MM.1S (cell line): ENCODE measurements around the gene DCAF15.

ENCODE experiments used
- DNase-seq: peaks from one replicate; pipeline ENCODE4 v3.0.0-alpha.2; 2015
- H2AFZ ChIP-seq: fragments of 300-600 bp; sonication (generic); 2 replicates; pipeline ENCODE4 v1.6.0; 2016; ENCODE audit warnings: antibody characterized with exemption, low read length
- H3F3A ChIP-seq: fragments of 300-600 bp; sonication (generic); 2 replicates; pipeline ENCODE4 v1.6.1; 2016; ENCODE audit warnings: mild to moderate bottlenecking, antibody characterized with exemption, low read length, moderate library complexity, mixed read lengths; ENCODE audit not compliant: insufficient read depth
- H3K27ac ChIP-seq: fragments of 300-600 bp; sonication (generic); 2 replicates; pipeline ENCODE4 v1.5.1; 2016; ENCODE audit warnings: mild to moderate bottlenecking, low read length
- H3K27me3 ChIP-seq: fragments of 300-600 bp; sonication (generic); replicated peaks from 2 replicates; pipeline ENCODE4 v1.6.0; 2016; ENCODE audit warnings: low read length; ENCODE audit not compliant: insufficient read depth
- H3K36me3 ChIP-seq: fragments of 300-600 bp; sonication (generic); replicated peaks from 2 replicates; pipeline ENCODE4 v1.6.1; 2016; ENCODE audit warnings: mild to moderate bottlenecking, low read length, mixed read lengths; ENCODE audit not compliant: insufficient read depth
- H3K4me1 ChIP-seq: fragments of 300-600 bp; sonication (generic); 2 replicates; pipeline ENCODE4 v1.6.1; 2016; ENCODE audit warnings: low read length, mixed read lengths
- H3K4me2 ChIP-seq: fragments of 300-600 bp; sonication (generic); 2 replicates; pipeline ENCODE4 v1.6.0; 2016; ENCODE audit warnings: low read depth, low read length
- H3K4me3 ChIP-seq: fragments of 300-600 bp; sonication (generic); 2 replicates; pipeline ENCODE4 v1.5.1; 2016; ENCODE audit warnings: low read length, mixed read lengths
- H3K79me2 ChIP-seq: fragments of 300-600 bp; sonication (generic); 2 replicates; pipeline ENCODE4 v1.6.1; 2016; ENCODE audit warnings: mixed run types, low read length, mixed read lengths
- H3K9ac ChIP-seq: fragments of 300-600 bp; sonication (generic); 2 replicates; pipeline ENCODE4 v1.6.1; 2016; ENCODE audit warnings: low read length, mixed read lengths
- H3K9me2 ChIP-seq: fragments of 300-600 bp; sonication (generic); replicated peaks from 2 replicates; pipeline ENCODE4 v1.6.1; 2016; ENCODE audit warnings: mild to moderate bottlenecking, low read length, mixed read lengths; ENCODE audit not compliant: insufficient read depth
- H3K9me3 ChIP-seq: fragments of 300-600 bp; sonication (generic); replicated peaks from 2 replicates; pipeline ENCODE4 v1.6.1; 2016; ENCODE audit warnings: mild to moderate bottlenecking, low read length, mixed read lengths; ENCODE audit not compliant: insufficient read depth
- H4K20me1 ChIP-seq: fragments of 300-600 bp; sonication (generic); 2 replicates; pipeline ENCODE4 v1.6.1; 2016; ENCODE audit warnings: mild to moderate bottlenecking, low read length, moderate library complexity, mixed read lengths; ENCODE audit not compliant: insufficient read depth
- EZH2 ChIP-seq: fragments of 300-600 bp; sonication (generic); optimal IDR thresholded peaks from 2 replicates; pipeline ENCODE3; 2017; ENCODE audit warnings: low read depth, mild to moderate bottlenecking, antibody characterized with exemption, low read length, mixed read lengths
- EZH2phosphoT487 ChIP-seq: fragments of 300-600 bp; sonication (generic); IDR thresholded peaks from 2 replicates; pipeline ENCODE4 v1.6.1; 2018; ENCODE audit warnings: antibody characterized with exemption, low read length
- TF ChIP-seq, protein P1 (sequence below): fragments of 300-600 bp; sonication (generic); IDR thresholded peaks from 2 replicates; pipeline ENCODE4 v1.5.1; 2016; ENCODE audit warnings: antibody characterized with exemption, low read length, mixed read lengths

Gene DCAF15

DNA sequence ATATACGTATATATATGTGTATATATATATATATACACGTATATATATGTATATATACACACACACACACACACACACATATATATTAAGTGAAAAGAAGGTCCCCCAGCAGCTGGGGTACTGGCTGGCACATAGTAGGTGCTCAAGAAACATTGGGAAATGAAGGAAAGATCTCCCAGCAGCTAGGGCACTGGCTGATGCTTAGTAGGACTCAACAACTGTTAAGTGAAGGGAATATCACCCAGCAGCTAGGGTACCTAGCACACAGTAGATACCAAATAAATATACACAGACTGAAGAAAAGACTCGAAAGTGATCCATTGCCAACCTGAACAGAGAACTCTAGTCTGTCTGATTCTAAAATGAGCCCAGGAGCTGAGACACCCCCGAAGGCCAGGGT lies 26.3 kb upstream of the DCAF15 start:
- H2AFZ ChIP-seq = no peak overlapping the region
- H3K4me2 ChIP-seq = no peak overlapping the region
- no peak overlapping the region for H3K4me3 ChIP-seq
- TF ChIP-seq EZH2 (no peak), EZH2phosphoT487 (no peak)
- TF ChIP-seq, protein P1, sequence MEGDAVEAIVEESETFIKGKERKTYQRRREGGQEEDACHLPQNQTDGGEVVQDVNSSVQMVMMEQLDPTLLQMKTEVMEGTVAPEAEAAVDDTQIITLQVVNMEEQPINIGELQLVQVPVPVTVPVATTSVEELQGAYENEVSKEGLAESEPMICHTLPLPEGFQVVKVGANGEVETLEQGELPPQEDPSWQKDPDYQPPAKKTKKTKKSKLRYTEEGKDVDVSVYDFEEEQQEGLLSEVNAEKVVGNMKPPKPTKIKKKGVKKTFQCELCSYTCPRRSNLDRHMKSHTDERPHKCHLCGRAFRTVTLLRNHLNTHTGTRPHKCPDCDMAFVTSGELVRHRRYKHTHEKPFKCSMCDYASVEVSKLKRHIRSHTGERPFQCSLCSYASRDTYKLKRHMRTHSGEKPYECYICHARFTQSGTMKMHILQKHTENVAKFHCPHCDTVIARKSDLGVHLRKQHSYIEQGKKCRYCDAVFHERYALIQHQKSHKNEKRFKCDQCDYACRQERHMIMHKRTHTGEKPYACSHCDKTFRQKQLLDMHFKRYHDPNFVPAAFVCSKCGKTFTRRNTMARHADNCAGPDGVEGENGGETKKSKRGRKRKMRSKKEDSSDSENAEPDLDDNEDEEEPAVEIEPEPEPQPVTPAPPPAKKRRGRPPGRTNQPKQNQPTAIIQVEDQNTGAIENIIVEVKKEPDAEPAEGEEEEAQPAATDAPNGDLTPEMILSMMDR = no peak
- H3K9me3 ChIP-seq = no peaks in the 10 kb centered on the region
- no peaks in the 10 kb centered on the region for H4K20me1 ChIP-seq
- H3K36me3 ChIP-seq = 0 out of 2 replicates have a peak, but pooled peaks cover under 1% of the 10 kb centered on the region
- DNase-seq = no peak
- H3K9ac ChIP-seq = no peak overlapping the region
- no peaks in the 10 kb centered on the region for H3F3A ChIP-seq
- H3K27me3 ChIP-seq = no peaks in the 10 kb centered on the region
- no peaks in the 10 kb centered on the region for H3K79me2 ChIP-seq
- H3K27ac ChIP-seq = no peak overlapping the region
- no peaks in the 10 kb centered on the region for H3K4me1 ChIP-seq
- H3K9me2 ChIP-seq = no peaks in the 10 kb centered on the region

DNA sequence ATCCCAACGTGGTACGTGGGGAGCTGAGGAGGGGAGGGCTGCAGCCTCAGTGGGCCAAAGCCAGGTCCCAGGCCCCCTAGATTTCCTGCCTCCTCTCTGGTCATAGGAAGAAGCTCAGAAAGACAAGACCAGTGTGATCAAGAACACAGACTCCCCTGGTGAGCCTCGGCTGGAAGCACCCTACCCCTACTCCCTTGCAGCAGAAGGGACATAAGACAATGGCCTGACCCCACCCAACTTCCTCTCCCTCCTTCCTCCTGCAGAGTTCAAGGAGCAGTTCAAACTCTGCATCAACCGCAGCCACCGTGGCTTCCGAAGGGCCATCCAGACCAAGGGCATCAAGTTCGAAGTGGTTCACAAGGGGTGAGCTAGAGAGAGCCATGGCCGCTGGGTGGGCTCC lies 25.6 kb upstream of the DCAF15 start:
- TF ChIP-seq, protein P1 = no peak
- TF ChIP-seq EZH2phosphoT487 (no peak), EZH2 (no peak)
- no peaks in the 10 kb centered on the region for H3K4me1 ChIP-seq
- H3K36me3 ChIP-seq = no peaks in the 10 kb centered on the region

GRCh38 chr19:13929340-13929739 lies 23.0 kb upstream of the DCAF15 start:
- Histone ChIP-seq H3K27ac (no peak overlapping the region), H3K27me3 (no peaks in the 10 kb centered on the region), H3K4me2 (no peak overlapping the region), H3K4me3 (no peak overlapping the region), H3K36me3 (no peaks in the 10 kb centered on the region), H3K9ac (no peak overlapping the region), H3F3A (no peaks in the 10 kb centered on the region), H3K79me2 (no peaks in the 10 kb centered on the region), H3K4me1 (no peaks in the 10 kb centered on the region), H2AFZ (no peak overlapping the region), H4K20me1 (no peaks in the 10 kb centered on the region), H3K9me3 (no peaks in the 10 kb centered on the region), H3K9me2 (no peaks in the 10 kb centered on the region)
- no peak for DNase-seq
- TF ChIP-seq EZH2 = no peak
- no peak for TF ChIP-seq EZH2phosphoT487
- TF ChIP-seq, protein P1 = no peak

More for the DNA sequence above, 25.6 kb upstream of the DCAF15 start:
- no peaks in the 10 kb centered on the region for H3K9me3 ChIP-seq
- H3K9me2 ChIP-seq = no peaks in the 10 kb centered on the region
- no peak overlapping the region for H3K4me2 ChIP-seq
- H3K27me3 ChIP-seq = no peaks in the 10 kb centered on the region
- no peaks in the 10 kb centered on the region for H3F3A ChIP-seq
- no peak overlapping the region for H3K4me3 ChIP-seq
- H3K9ac ChIP-seq = no peak overlapping the region
- H3K27ac ChIP-seq = no peak overlapping the region
- no peaks in the 10 kb centered on the region for H4K20me1 ChIP-seq
- no peaks in the 10 kb centered on the region for H3K79me2 ChIP-seq
- DNase-seq = no peak
- H2AFZ ChIP-seq = no peak overlapping the region

DNA sequence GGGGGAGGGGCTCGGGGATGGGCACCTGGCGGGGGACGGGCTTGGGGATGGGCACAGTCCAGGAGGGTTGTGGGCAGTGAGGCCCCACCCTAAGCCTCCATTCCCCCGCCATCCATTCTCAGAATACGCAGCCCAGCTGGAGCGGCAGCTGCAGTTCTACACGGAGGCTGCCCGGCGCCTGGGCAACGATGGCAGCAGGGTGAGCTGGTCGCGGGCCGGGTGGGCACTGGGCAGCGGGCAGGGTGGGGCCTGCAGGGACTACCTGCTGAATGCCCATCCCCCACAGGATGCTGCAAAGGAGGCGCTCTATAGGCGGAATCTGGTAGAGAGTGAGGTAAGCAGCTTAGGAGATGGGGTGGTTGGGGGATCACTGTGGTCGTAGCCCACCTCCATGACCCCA lies 22.4 kb upstream of the DCAF15 start:
- Histone ChIP-seq H3K9ac (no peak overlapping the region), H3K4me1 (no peaks in the 10 kb centered on the region), H3K36me3 (no peaks in the 10 kb centered on the region), H3K9me2 (no peaks in the 10 kb centered on the region), H3K9me3 (no peaks in the 10 kb centered on the region), H2AFZ (no peak overlapping the region), H3K4me3 (no peak overlapping the region), H3F3A (no peaks in the 10 kb centered on the region), H3K27me3 (no peaks in the 10 kb centered on the region), H3K27ac (no peak overlapping the region), H3K79me2 (no peaks in the 10 kb centered on the region), H4K20me1 (no peaks in the 10 kb centered on the region), H3K4me2 (no peak overlapping the region)
- TF ChIP-seq EZH2 (no peak), EZH2phosphoT487 (no peak)
- TF ChIP-seq, protein P1 = no peak
- DNase-seq = no peak
